ENCODE results near the gene ATF7IP2.

DNA sequence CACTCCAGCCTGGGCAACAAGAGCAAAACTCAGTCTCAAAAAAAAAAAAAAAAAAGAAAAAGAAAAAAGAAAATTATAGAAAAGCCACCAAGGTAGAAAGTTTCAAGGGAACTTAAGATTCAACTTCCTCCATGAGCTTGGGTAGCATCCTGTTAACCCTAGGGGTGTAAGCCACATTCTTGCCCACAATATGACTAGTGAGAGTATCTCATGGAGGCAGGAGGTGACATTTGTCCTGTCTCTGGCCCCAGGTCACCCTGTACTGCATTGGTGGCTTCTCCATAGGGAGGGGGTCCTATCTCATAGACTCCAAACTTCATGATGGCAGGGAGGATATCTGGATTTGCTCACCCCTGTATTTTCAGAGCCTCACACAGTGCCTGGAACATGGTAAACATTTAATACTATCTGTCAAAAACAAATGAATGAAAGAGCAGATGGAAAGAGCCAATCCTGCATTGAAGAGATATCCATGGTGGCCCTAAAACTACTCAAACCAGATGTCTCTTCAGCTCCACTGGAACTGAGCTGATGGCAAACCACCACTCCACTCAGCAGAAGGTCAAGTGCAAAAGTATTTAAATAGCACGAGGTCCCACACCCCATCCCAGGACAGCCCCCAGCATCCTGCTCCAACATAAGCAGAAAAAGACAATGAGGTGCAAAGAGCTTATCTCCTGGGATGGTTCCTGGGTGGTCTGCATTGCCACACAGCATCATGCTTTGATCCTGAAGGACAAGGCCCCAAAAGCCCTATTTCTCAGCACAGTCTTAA, 144.2 kb downstream of the ATF7IP2 start:
- TF ChIP-seq, protein P1, sequence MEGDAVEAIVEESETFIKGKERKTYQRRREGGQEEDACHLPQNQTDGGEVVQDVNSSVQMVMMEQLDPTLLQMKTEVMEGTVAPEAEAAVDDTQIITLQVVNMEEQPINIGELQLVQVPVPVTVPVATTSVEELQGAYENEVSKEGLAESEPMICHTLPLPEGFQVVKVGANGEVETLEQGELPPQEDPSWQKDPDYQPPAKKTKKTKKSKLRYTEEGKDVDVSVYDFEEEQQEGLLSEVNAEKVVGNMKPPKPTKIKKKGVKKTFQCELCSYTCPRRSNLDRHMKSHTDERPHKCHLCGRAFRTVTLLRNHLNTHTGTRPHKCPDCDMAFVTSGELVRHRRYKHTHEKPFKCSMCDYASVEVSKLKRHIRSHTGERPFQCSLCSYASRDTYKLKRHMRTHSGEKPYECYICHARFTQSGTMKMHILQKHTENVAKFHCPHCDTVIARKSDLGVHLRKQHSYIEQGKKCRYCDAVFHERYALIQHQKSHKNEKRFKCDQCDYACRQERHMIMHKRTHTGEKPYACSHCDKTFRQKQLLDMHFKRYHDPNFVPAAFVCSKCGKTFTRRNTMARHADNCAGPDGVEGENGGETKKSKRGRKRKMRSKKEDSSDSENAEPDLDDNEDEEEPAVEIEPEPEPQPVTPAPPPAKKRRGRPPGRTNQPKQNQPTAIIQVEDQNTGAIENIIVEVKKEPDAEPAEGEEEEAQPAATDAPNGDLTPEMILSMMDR (IDR thresholded peaks at IDR 0.05; ENCODE audit: insufficient read depth, low read depth, low read length), result no peak
- no peak for TF ChIP-seq EZH2 (IDR thresholded peaks at IDR 0.05; ENCODE audit: insufficient read depth, low read length)
